Retina (tissue), 1 donor: ENCODE measurements around the gene TECRL.

ENCODE experiments used
- DNase-seq: peaks from one replicate; pipeline ENCODE4 v3.0.0-alpha.2; 2016

Gene TECRL

GRCh38 chr4:64326507-64326906 is 82.7 kb downstream of the TECRL start:
- no peak for DNase-seq

GRCh38 chr4:64306255-64306565 is 103.0 kb downstream of the TECRL start:
- DNase-seq: no peak

GRCh38 chr4:64305565-64306254 is 103.5 kb downstream of the TECRL start:
- no peak for DNase-seq

GRCh38 chr4:64272432-64272831 is 136.8 kb downstream of the TECRL start:
- no peak for DNase-seq

GRCh38 chr4:64271601-64272081 is 137.6 kb downstream of the TECRL start:
- no peak for DNase-seq

GRCh38 chr4:64266669-64267068 is 142.6 kb downstream of the TECRL start:
- no peak for DNase-seq

DNA sequence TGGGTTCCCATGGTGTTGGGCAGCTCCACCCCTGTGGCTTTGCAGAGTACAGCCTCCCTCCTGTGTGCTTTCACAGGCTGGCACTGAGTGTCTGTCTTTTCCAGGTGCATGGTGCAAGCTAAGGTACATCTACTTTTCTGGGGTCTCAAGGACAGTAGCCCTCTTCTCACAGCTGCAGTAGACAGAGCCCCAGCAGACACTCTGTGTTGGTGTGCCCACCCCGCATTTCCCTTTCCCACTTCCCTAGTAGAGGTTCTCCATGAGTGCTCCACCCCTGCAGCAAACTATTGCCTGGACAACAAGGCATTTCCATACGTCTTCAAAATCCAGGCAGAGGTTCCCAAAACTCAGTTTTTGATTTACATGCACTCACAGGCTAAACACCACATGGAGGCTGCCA is 143.0 kb downstream of the TECRL start:
- no peak for DNase-seq

DNA sequence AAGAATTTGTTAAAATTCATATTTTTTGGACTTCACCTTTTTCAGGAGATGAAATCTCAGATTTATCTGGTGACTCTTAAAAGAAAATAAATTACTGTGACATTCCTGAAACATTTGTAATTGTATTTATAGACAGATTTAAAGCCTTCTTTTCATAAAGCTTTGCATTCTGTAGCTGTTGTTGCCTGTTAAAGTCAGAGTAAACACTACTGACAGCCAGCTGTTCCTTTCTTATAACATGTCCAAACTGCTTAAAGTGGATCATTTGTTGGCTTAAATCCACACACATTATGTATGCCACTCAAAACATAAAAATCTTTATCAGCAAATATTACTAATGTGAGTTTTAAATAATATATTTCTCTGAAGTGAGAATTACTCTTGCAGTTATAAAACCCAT is 157.5 kb downstream of the TECRL start:
- DNase-seq: no peak

DNA sequence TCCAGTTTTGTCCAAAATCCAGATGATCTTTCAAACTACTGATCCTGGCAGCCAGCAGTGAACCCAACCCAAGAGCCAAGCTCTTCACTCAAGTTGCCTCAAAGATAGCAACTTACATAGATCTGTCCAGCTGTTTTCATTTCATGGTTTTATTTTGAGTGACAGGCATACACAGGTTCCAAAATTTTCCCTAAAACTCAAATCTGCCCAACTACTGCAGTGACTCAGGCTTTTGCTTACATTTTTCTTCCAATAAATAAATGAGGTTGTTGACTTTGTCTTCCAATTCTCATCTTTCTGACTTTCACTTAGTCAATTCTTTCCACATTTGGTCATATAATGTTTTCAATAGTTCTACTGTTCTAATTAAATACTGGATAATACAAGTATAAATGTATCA is 158.8 kb downstream of the TECRL start:
- no peak for DNase-seq

GRCh38 chr4:64250061-64250460 is 159.2 kb downstream of the TECRL start:
- no peak for DNase-seq

DNA sequence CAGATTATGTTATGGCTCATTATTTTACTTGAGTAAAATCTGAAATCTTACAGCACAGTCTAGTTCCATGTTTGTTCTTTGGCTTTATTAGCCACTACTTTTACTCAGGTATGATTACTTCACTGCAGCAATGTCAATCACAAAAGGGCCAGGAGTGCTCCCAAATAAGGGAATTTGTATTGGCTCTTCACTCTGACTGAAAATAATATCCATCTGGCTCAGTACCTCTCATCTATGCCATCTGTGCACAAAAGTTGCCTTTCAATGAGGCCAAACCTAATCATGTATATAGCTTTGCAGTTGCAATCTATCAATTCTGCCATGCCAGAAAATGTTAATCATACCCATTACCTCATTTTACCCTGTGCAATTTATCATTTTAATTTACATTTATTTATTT is 161.1 kb downstream of the TECRL start:
- no peak for DNase-seq

DNA sequence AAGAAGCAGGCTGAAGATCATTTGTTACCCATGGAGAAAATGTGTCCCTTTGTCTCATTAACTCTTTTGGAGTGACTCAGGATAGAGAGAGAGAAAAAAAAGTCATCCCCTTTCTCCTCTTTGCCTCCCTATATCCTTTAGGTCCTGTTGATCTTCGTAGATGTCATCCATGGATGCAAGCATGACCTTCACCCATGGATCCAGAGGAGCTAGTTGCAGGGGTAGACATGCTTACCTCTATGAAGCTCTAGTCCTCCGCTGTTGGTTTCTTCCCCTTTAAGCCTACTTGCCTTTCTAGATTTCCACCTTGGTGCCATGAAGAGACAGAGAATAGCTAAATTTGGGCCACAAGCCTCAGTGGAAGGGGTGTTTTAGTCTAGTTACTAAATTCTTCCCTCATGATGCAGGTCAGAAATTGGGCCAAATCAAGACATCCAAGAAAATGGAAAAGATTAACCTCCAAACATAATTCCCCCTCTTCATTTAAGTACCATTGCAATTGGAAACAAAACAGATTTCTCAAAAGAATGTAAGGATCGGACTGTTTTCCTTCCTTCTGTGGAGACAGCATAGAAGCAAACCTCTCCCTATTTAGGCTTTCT is 178.4 kb downstream of the TECRL start:
- DNase-seq: no peak
